Nephron progenitor cell (in vitro differentiated cells): Measurements from ENCODE around the gene BMPR1A.

Experiments
- DNase-seq: peaks from one replicate; pipeline ENCODE4 v3.0.0; 2021
- H3K27ac Mint-ChIP-seq: 2 replicates; pipeline ENCODE4 v1.8.0; 2021; ENCODE audit warnings: mild to moderate bottlenecking, moderate library complexity, mixed read lengths
- H3K27me3 Mint-ChIP-seq: 2 replicates; pipeline ENCODE4 v1.8.0; 2021; ENCODE audit warnings: mild to moderate bottlenecking, low read depth, mixed read lengths; ENCODE audit not compliant: poor library complexity
- H3K36me3 Mint-ChIP-seq: 2 replicates; pipeline ENCODE4 v1.8.0; 2021; ENCODE audit warnings: low read depth, mixed read lengths
- H3K4me1 Mint-ChIP-seq: 2 replicates; pipeline ENCODE4 v1.8.0; 2021; ENCODE audit warnings: mixed read lengths
- H3K4me3 Mint-ChIP-seq: 2 replicates; pipeline ENCODE4 v1.8.0; 2021; ENCODE audit warnings: mild to moderate bottlenecking, moderate library complexity, mixed read lengths
- H3K9me3 Mint-ChIP-seq: 2 replicates; pipeline ENCODE4 v1.8.0; 2021; ENCODE audit warnings: mild to moderate bottlenecking, moderate library complexity, mixed read lengths
- TF ChIP-seq, protein P1 (sequence below): fragments of 200-600 bp; sonication (generic); IDR thresholded peaks from 2 replicates; pipeline ENCODE4 v1.5.0; 2021; ENCODE audit warnings: antibody characterized with exemption

The BMPR1A gene

DNA sequence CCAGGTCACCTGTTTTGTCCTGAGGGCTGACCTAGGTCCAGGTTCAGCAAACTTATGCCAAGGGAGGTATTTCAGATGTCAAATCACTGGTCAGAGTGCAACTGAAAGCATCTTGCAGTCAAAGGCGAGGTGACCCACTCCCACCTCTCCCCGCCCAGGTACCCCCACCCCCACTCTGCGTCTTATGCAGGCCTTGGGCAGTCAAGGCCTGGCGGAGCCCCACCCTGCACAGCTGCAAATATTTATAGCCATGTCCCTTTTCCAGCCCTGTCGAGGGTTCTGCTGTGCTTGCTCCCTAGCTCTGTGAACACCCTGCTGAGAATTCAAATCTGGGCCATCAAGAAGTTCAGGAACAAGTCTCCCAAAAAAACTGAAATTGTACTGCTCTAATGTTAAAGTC, 40.6 kb upstream of the BMPR1A start:
- Mint-ChIP-seq H3K4me3 (no peak overlapping the region), H3K9me3 (no peaks in the 10 kb centered on the region), H3K27me3 (peaks cover 9% of the 10 kb centered on the region), H3K36me3 (no peaks in the 10 kb centered on the region), H3K4me1 (peaks cover 27% of the 10 kb centered on the region), H3K27ac (no peak overlapping the region)
- TF ChIP-seq, protein P1, sequence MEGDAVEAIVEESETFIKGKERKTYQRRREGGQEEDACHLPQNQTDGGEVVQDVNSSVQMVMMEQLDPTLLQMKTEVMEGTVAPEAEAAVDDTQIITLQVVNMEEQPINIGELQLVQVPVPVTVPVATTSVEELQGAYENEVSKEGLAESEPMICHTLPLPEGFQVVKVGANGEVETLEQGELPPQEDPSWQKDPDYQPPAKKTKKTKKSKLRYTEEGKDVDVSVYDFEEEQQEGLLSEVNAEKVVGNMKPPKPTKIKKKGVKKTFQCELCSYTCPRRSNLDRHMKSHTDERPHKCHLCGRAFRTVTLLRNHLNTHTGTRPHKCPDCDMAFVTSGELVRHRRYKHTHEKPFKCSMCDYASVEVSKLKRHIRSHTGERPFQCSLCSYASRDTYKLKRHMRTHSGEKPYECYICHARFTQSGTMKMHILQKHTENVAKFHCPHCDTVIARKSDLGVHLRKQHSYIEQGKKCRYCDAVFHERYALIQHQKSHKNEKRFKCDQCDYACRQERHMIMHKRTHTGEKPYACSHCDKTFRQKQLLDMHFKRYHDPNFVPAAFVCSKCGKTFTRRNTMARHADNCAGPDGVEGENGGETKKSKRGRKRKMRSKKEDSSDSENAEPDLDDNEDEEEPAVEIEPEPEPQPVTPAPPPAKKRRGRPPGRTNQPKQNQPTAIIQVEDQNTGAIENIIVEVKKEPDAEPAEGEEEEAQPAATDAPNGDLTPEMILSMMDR: no peak
- no peak for DNase-seq

DNA sequence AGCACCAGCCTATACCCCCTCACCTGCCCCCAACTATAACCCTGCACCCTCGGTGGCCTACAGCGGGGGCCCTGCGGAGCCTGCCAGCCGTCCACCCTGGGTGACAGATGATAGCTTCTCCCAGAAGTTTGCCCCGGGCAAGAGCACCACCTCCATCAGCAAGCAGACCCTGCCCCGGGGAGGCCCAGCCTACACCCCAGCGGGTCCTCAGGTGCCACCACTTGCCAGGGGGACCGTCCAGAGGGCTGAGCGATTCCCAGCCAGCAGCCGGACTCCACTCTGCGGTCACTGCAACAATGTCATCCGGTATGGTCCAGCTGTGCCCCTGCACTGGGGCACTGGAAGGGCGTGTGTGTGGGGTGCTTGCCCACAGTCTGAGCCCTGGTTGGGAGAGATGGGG, 40.0 kb upstream of the BMPR1A start:
- H3K36me3 Mint-ChIP-seq: no peaks in the 10 kb centered on the region
- H3K4me3 Mint-ChIP-seq: no peak overlapping the region
- DNase-seq: no peak
- peaks cover 25% of the 10 kb centered on the region for H3K4me1 Mint-ChIP-seq
- H3K27ac Mint-ChIP-seq: no peak overlapping the region
- H3K9me3 Mint-ChIP-seq: no peaks in the 10 kb centered on the region
- TF ChIP-seq, protein P1: no peak
- H3K27me3 Mint-ChIP-seq: peaks cover 15% of the 10 kb centered on the region

DNA sequence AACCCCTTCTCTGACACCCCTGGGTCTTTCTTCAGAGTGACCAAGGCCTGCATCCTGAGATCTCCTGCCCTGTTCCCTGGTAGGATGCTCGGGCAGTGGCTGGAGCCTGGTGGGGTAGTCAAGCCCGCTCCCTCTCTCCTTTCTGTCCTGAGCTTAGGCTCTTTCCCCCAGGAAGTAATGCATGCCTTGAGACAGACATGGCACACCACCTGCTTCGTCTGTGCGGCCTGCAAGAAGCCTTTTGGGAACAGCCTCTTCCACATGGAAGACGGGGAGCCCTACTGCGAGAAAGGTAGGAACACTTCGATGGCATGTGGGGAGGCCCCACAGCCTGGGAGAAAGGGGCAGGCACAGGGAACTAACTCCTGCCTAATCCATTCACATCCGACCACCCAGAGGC, 37.9 kb upstream of the BMPR1A start:
- Mint-ChIP-seq H3K27ac (no peak overlapping the region), H3K4me3 (no peak overlapping the region)

DNA sequence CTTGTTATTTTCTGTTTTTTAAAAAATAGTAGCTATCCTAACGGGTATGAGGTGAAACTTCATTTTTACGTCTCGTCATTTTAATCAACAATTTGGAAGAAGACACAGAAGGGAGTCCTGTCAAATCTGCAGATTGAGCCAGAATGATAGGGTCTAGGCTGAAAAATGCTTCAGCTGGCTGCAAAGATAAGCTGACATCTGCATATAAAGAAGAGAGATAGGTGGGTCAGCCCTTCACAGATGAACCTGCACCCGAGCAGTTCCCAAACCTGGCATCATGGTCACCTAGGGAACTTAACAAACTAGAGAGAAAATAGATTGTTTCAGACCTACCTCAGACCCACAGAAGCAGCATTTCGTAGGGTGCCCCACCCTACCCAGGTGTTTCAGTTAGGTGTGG, 35.2 kb upstream of the BMPR1A start:
- no peak for DNase-seq
- no peaks in the 10 kb centered on the region for H3K36me3 Mint-ChIP-seq
- TF ChIP-seq, protein P1: no peak
- no peaks in the 10 kb centered on the region for H3K9me3 Mint-ChIP-seq
- H3K27ac Mint-ChIP-seq: no peak overlapping the region
- peaks cover 5% of the 10 kb centered on the region for H3K4me1 Mint-ChIP-seq
- peaks cover 12% of the 10 kb centered on the region for H3K27me3 Mint-ChIP-seq
- H3K4me3 Mint-ChIP-seq: no peak overlapping the region

More for the DNA sequence above, 37.9 kb upstream of the BMPR1A start:
- no peaks in the 10 kb centered on the region for H3K36me3 Mint-ChIP-seq
- DNase-seq: no peak
- peaks cover 13% of the 10 kb centered on the region for H3K27me3 Mint-ChIP-seq
- TF ChIP-seq, protein P1: no peak
- no peaks in the 10 kb centered on the region for H3K9me3 Mint-ChIP-seq
- peaks cover 24% of the 10 kb centered on the region for H3K4me1 Mint-ChIP-seq

DNA sequence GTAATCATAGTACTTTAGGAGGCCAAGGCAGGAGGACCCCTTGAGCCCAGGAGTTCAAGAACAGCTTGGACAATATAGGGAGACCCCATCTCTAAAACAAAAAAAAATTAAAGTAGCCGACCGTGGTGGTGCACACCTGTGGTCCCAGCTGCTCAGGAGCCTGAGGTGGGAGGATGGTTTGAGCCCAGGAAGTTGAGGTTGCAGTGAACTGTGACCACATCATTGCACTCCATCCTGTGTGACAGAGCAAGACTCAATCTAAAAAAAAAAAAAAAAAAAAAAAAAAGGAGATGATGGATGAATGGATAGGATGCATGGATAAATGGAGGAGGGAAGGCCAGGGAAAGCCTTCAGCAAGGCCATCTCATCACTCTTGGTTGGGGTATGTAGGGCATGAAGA, 33.4 kb upstream of the BMPR1A start:
- Mint-ChIP-seq H3K36me3 (no peaks in the 10 kb centered on the region), H3K27me3 (peaks cover 9% of the 10 kb centered on the region), H3K4me1 (peaks cover 14% of the 10 kb centered on the region), H3K4me3 (no peak overlapping the region), H3K9me3 (no peaks in the 10 kb centered on the region), H3K27ac (peak overlapping the region; percentile 90)
- TF ChIP-seq, protein P1: no peak
- DNase-seq: no peak

DNA sequence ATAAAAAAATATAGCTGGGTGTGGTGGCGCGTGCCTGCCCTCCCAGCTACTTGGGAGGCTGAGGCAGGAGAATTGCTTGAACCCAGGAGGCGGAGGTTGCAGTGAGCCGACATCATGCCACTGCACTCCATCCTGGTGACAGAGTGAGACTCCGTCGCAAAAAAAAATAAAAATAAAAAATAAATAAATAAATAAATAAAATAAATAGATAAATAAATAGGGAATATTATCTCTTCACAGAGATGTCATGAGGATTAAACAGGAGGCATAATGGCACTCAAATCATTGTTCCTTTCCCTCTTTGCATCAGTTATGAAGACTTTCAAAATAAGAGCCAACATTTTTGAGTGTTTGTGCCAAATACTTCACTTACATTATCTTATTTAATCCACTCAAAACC, 32.0 kb upstream of the BMPR1A start:
- peaks cover 9% of the 10 kb centered on the region for H3K27me3 Mint-ChIP-seq
- TF ChIP-seq, protein P1: no peak
- DNase-seq: no peak
- no peak overlapping the region for H3K27ac Mint-ChIP-seq
- H3K9me3 Mint-ChIP-seq: no peaks in the 10 kb centered on the region
- no peaks in the 10 kb centered on the region for H3K36me3 Mint-ChIP-seq
- no peak overlapping the region for H3K4me3 Mint-ChIP-seq
- peaks cover 26% of the 10 kb centered on the region for H3K4me1 Mint-ChIP-seq
